ENCODE measurements around the gene AOAH.

The AOAH gene

DNA sequence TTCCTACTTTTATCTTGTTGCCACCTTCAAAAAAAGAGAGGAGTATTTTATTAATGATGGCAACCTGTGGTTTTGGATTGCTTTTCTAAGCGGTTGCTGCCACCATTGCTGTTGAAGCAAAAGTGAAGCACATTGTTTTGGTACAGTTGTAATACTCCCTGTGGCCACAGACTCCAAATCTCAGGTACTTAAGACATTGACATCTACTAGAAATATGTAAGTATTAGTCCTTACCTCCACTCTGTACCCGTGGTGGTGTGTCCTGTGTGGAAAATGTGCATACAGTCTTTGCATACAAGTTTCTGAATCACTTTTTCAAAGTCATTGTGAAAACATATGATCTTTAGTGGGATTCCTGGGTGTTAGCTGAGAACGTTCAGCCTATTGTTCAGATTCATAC, 248.9 kb downstream of the AOAH start:
- no peaks in the 10 kb centered on the region for H3K9me3 ChIP-seq
- H3K4me1 ChIP-seq, result no peaks in the 10 kb centered on the region
- DNase-seq, result no peak
- no peaks in the 10 kb centered on the region for H3K36me3 ChIP-seq
- no peak overlapping the region for H3K4me3 ChIP-seq (ENCODE audit: low read depth, low read length)
- TF ChIP-seq, protein P1, sequence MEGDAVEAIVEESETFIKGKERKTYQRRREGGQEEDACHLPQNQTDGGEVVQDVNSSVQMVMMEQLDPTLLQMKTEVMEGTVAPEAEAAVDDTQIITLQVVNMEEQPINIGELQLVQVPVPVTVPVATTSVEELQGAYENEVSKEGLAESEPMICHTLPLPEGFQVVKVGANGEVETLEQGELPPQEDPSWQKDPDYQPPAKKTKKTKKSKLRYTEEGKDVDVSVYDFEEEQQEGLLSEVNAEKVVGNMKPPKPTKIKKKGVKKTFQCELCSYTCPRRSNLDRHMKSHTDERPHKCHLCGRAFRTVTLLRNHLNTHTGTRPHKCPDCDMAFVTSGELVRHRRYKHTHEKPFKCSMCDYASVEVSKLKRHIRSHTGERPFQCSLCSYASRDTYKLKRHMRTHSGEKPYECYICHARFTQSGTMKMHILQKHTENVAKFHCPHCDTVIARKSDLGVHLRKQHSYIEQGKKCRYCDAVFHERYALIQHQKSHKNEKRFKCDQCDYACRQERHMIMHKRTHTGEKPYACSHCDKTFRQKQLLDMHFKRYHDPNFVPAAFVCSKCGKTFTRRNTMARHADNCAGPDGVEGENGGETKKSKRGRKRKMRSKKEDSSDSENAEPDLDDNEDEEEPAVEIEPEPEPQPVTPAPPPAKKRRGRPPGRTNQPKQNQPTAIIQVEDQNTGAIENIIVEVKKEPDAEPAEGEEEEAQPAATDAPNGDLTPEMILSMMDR (IDR thresholded peaks at IDR 0.05; ENCODE audit: low read depth, low read length), result no peak
- no peaks in the 10 kb centered on the region for H3K27me3 ChIP-seq

DNA sequence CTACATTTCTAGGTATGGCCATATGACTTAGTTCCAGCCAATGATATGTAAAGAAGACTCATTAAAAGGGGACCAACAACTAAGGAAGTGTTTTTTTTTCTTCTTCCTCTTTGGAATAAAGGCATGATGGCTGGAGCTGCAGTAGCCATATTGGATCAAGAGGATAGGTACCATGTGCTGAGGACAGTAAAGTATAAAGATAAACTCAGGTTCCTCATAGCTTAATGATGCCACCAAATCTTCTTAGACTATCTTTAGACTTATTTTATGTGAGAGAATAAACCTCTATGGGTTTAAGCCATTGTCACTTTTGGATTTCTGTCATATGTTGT, 249.3 kb downstream of the AOAH start:
- no peak for DNase-seq
- TF ChIP-seq, protein P1 (IDR thresholded peaks at IDR 0.05; ENCODE audit: low read depth, low read length), result no peak
- Histone ChIP-seq H3K9me3 (no peaks in the 10 kb centered on the region), H3K4me3 (ENCODE audit: low read depth, low read length) (no peak overlapping the region), H3K36me3 (no peaks in the 10 kb centered on the region), H3K4me1 (no peaks in the 10 kb centered on the region), H3K27me3 (no peaks in the 10 kb centered on the region)

DNA sequence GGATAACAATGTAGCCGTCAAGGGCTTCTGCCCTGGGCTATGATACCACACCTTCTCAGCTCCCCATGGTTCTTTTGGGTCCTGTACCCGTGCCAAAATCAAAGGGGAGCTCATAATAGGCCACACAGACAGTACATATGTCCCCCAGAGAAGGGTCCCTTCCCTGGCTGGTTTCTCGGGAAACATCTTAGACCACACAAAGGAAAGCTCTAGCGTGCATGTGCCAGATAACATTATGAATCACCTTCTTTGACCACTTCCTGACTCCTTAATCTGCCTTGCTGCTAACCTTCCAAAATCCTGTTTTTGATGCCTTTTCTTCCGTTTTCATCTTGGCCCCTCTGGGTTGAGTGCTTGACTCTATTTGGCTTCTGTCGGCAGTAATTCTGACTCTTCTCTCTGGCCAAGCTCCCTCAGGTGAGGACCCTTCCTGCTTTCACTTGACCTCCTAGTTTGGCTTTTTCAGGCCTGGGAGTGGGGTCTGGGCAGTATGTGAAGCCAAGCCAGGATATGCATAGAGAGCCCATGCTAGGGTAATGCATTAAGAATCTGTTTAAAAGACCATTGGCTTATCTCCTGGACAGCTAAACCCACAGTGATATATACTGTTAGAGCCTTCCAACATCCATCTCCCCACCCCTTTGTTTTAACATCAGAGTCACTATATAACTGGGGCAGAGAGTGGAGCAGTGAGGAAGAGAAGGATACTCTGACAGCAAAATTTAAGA, 249.8 kb downstream of the AOAH start:
- no peaks in the 10 kb centered on the region; the same call in 1 of the 2 replicates for H3K4me1 ChIP-seq
- DNase-seq, result no peak
- TF ChIP-seq, protein P1 (IDR thresholded peaks at IDR 0.05; ENCODE audit: low read depth, low read length), result no peak
- H3K9me3 ChIP-seq, result no peaks in the 10 kb centered on the region
- H3K36me3 ChIP-seq, result no peaks in the 10 kb centered on the region
- no peaks in the 10 kb centered on the region for H3K27me3 ChIP-seq
- no peak overlapping the region for H3K4me3 ChIP-seq (ENCODE audit: low read depth, low read length)

DNA sequence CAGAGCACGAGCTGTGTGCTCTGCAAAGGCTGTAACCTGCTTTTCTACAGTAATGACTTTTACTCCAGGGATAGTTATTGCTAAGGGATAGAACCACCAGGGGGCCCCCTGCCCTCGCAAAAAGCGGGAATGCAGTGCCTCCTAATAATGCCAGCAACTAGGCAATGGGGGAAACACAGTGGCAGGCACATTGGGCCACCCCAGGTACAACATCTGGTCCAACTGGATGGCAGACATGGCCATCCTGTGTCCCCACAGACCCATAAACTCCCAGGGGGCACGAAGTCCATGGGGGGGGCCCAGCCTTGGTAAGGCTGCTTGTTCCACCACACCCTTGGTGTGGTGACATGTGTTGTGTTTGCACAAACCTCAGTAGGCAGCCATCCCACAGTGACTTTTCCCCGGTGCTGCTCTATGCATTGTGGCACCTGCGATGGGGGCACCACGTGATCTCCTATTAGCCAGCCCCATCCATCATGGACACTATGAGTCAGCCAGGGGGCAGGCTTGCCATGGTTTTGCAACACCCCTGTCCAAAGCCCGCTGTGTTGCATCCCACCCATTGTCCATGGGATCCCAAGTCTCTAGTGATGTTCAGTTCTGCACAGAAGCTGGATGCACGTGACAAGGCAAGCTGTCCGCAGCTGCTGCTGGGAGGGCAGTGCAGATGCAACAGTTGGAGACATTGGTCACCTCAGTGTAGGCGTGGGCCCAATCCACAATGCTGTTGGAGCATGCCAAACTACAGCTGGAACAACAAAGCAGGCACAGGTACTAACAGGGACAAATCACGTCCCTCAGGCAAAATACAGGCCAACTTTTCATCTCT, 250.6 kb downstream of the AOAH start:
- TF ChIP-seq, protein P1 (IDR thresholded peaks at IDR 0.05; ENCODE audit: low read depth, low read length), result peak; percentile 81
- no peaks in the 10 kb centered on the region for H3K9me3 ChIP-seq
- H3K4me3 ChIP-seq (ENCODE audit: low read depth, low read length), result no peak overlapping the region
- H3K36me3 ChIP-seq, result no peaks in the 10 kb centered on the region
- peaks cover 2% of the 10 kb centered on the region for H3K4me1 ChIP-seq
- DNase-seq, result peak; percentile 77
- no peaks in the 10 kb centered on the region for H3K27me3 ChIP-seq

DNA sequence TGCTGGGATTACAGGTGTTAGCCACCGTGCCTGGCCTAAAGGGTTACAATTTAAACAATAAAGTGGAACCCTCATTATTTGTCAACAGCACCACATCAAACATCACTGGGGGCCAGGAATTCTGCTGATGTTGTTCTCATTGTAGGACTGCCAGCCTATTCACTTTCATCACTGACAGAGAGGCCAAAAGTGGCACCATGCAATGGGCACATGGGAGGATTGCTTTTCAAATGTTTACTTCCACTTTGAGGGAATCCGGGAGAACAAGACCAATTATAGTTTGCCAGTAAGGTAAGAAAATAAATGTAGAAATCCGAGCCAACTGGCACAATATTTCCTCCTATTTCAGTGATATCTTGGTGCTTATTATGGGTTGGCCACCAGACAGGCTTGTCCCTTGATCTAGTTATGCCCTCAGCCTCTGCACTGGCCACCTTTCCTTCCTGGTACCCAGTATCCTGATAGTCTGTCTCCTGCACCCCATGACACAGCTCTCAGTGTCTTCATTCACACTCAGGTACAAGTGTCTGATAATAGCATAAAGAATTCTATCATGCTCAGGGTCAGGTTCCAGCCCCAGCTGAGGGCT, 252.1 kb downstream of the AOAH start:
- no peak overlapping the region for H3K4me3 ChIP-seq (ENCODE audit: low read depth, low read length)
- H3K36me3 ChIP-seq, result no peaks in the 10 kb centered on the region
- H3K27me3 ChIP-seq, result no peaks in the 10 kb centered on the region
- no peak for DNase-seq
- peaks cover 6% of the 10 kb centered on the region for H3K4me1 ChIP-seq
- TF ChIP-seq, protein P1 (IDR thresholded peaks at IDR 0.05; ENCODE audit: low read depth, low read length), result no peak
- no peaks in the 10 kb centered on the region for H3K9me3 ChIP-seq

Data from BE2C (cell line).